ENCODE results near the gene VWA7.

DNA sequence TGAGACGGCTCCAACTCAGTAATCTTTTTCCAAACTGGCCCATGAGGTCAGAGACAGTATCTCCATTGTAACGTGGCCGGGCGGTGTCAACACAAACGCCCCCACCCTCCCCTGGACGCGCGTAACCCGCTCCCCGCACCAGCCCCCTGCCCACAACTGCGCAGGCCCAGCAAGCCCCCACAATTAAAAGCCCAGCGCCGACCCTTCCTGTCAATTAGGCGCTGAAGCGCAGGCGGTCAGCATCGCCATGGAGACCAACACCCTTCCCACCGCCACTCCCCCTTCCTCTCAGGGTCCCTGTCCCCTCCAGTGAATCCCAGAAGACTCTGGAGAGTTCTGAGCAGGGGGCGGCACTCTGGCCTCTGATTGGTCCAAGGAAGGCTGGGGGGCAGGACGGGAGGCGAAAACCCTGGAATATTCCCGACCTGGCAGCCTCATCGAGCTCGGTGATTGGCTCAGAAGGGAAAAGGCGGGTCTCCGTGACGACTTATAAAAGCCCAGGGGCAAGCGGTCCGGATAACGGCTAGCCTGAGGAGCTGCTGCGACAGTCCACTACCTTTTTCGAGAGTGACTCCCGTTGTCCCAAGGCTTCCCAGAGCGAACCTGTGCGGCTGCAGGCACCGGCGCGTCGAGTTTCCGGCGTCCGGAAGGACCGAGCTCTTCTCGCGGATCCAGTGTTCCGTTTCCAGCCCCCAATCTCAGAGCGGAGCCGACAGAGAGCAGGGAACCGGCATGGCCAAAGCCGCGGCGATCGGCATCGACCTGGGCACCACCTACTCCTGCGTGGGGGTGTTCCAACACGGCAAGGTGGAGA is 38.1 kb upstream of the VWA7 start, which contains the start of the genes HSPA1A and HSPA1L:
- TF ChIP-seq, protein P1, sequence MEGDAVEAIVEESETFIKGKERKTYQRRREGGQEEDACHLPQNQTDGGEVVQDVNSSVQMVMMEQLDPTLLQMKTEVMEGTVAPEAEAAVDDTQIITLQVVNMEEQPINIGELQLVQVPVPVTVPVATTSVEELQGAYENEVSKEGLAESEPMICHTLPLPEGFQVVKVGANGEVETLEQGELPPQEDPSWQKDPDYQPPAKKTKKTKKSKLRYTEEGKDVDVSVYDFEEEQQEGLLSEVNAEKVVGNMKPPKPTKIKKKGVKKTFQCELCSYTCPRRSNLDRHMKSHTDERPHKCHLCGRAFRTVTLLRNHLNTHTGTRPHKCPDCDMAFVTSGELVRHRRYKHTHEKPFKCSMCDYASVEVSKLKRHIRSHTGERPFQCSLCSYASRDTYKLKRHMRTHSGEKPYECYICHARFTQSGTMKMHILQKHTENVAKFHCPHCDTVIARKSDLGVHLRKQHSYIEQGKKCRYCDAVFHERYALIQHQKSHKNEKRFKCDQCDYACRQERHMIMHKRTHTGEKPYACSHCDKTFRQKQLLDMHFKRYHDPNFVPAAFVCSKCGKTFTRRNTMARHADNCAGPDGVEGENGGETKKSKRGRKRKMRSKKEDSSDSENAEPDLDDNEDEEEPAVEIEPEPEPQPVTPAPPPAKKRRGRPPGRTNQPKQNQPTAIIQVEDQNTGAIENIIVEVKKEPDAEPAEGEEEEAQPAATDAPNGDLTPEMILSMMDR (IDR thresholded peaks at IDR 0.05; ENCODE audit: borderline replicate concordance, extremely low read depth, low read length, poor library complexity, severe bottlenecking) = no peak
- TF ChIP-seq EZH2 (IDR thresholded peaks at IDR 0.05; ENCODE audit: borderline replicate concordance, low read depth, low read length, severe bottlenecking) = no peak

Data from DND-41 (cell line).